Measurements from ENCODE around the gene GCSAML.

Gene GCSAML

DNA sequence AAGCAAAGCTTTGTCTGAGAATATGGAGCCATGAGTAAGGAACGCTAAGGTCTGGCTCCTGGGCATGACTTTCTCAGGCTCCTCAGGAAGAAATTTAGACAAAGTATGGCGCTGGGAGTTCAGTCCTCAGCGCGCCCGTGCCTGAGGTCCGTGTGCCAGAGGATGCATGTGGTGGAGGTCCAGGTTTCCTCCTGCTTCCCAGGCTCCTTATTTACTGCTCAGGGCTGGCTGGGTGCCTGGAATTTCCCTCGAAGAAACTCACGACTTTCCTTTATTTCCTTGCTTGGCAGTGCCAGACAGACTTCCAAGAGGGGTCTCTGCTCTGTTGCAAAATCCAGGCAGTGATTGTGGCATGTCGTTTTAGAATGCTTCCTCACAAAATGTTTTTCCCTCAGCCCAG is 13.3 kb downstream of the GCSAML start:
- DNase-seq (ENCODE audit: low read depth): no peak
- no peak overlapping the region for H3K4me3 ChIP-seq (ENCODE audit: low read length)
- TF ChIP-seq, protein P1, sequence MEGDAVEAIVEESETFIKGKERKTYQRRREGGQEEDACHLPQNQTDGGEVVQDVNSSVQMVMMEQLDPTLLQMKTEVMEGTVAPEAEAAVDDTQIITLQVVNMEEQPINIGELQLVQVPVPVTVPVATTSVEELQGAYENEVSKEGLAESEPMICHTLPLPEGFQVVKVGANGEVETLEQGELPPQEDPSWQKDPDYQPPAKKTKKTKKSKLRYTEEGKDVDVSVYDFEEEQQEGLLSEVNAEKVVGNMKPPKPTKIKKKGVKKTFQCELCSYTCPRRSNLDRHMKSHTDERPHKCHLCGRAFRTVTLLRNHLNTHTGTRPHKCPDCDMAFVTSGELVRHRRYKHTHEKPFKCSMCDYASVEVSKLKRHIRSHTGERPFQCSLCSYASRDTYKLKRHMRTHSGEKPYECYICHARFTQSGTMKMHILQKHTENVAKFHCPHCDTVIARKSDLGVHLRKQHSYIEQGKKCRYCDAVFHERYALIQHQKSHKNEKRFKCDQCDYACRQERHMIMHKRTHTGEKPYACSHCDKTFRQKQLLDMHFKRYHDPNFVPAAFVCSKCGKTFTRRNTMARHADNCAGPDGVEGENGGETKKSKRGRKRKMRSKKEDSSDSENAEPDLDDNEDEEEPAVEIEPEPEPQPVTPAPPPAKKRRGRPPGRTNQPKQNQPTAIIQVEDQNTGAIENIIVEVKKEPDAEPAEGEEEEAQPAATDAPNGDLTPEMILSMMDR (IDR thresholded peaks at IDR 0.05; ENCODE audit: insufficient read depth, low read depth, low read length, missing control alignments): no peak

DNA sequence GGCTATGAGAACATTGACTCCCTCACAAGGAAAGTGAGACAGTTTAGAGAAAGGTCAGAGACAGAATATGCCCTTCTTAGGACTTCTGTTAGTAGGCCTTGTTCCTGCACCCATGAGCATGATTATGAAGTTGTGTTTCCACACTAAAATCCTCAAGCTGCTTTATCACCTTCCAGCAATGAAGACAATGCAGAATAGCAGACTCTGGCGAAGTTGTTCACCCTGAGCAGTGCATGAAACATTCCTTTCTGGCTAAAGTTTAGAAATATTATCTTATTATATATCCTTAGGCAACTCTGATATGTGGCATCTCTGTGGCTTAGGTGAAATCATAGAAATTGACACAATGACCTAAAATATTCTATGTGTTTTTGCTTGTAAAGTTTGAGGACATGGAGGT is 25.3 kb downstream of the GCSAML start:
- DNase-seq (ENCODE audit: low read depth): no peak
- TF ChIP-seq, protein P1 (IDR thresholded peaks at IDR 0.05; ENCODE audit: insufficient read depth, low read depth, low read length, missing control alignments): no peak
- no peak overlapping the region for H3K4me3 ChIP-seq (ENCODE audit: low read length)

DNA sequence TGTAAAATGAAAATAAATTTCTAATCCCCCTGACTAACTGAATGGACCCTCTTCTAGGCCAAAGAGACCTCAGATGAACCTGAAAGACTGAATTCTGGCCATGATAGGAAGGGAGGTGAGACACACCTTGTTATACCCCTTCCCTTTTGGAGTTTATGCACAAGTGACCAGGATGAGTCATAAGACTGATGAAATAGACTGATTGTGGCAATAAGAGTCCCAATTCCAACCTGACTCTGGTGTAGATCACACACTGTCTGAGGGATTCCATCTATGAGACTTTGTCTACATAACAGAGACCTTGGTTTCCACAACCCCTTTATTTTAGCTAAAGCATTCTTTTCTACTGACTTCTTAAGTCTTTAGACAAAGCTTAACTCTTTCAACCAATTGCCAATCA is 25.7 kb downstream of the GCSAML start:
- TF ChIP-seq, protein P1 (IDR thresholded peaks at IDR 0.05; ENCODE audit: insufficient read depth, low read depth, low read length, missing control alignments): no peak
- DNase-seq (ENCODE audit: low read depth): peak; percentile 2
- H3K4me3 ChIP-seq (ENCODE audit: low read length): no peak overlapping the region

DNA sequence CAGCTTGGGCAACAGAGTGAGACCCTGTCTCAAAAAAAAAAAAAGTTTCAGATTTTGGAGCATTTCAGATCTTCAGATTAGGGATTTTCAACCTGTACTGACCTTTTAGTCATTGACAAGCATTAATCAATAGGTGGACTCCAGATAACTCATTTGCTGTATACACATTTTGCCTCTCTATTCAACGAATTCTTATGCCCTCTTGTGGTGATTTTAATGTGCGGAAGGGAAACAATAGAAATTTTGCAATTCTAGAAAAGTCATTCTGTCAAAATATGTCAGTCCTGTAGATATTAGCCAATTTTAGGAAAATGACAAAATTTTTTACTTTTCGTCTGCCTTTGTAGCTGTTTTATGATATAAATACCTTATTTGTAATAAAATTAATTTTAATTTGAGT is 27.6 kb downstream of the GCSAML start:
- peak; percentile 5 for DNase-seq (ENCODE audit: low read depth)
- TF ChIP-seq, protein P1 (IDR thresholded peaks at IDR 0.05; ENCODE audit: insufficient read depth, low read depth, low read length, missing control alignments): peak; percentile 12
- no peak overlapping the region for H3K4me3 ChIP-seq (ENCODE audit: low read length)

DNA sequence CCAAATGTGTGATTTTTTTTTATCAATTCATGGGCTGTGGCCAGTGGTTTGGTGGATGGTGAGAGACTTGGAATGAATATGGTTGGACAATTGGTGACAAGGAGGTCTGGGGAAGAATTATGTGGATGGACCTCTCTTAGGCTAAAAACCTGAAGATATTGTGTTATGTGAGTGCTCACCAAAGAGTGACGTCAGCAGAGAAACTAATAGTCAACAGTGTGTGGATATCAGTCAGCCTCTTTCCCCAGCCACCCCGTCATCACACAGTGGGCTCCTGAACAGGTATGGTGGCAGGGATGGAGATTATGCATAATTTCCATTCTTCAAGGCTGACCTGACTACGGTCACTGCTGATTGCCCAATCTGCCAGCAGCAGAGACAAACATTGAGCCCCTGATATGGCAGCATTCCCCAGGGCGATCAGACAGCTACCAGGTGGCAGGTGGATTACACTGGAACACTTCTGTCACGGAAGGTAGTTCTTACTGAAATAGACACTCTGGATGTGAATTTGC is 30.1 kb downstream of the GCSAML start:
- DNase-seq (ENCODE audit: low read depth): no peak

DNA sequence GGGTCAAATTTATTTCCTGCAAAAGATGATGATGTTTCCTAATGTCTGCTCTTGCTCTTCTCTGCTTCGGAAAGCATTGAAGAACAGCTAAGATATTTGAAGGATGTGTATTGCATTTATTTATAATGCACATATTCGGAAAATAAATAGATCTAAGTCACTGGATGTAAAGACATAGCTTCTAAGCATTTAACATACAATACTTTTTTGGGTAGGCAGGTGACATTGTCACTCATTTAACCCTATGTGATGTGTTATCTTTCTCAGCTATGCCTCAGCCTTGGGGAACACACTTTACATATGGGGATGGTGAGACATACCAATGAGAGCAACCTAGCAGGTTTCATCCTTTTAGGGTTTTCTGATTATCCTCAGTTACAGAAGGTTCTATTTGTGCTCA is 39.1 kb downstream of the GCSAML start, which contains the start of gene OR2G2:
Gene OR2G2 (plus strand): TSS at position 301 of the 400 bp plus-strand sequence. CDS start 0 bp downstream, at position 301.
- no peak within 1 kb of the TSS for H3K4me3 ChIP-seq (ENCODE audit: low read length)
- TF ChIP-seq, protein P1 (IDR thresholded peaks at IDR 0.05; ENCODE audit: insufficient read depth, low read depth, low read length, missing control alignments): no peak

More for the DNA sequence above, 30.1 kb downstream of the GCSAML start:
- TF ChIP-seq, protein P1 (IDR thresholded peaks at IDR 0.05; ENCODE audit: insufficient read depth, low read depth, low read length, missing control alignments): no peak
- no peak overlapping the region for H3K4me3 ChIP-seq (ENCODE audit: low read length)

DNA sequence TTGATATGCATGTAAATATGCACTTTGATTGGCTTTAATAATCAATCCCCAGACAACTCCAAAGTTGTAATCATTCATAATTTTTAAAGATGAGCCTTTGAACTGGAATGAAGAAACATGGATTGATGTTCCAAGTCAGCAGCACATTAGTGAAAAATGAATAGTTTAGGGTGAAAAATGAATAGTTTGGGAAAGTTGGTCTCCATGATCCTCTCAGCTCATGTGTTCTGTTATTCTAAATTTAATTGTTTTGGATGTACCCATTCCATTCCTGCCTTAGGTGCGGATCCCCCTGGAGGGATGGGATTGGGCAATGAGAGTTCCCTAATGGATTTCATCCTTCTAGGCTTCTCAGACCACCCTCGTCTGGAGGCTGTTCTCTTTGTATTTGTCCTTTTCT is 56.4 kb downstream of the GCSAML start, which contains the start of gene OR2G3:
Gene OR2G3 (plus strand): TSS at position 301 of the 400 bp plus-strand sequence. CDS start 0 bp downstream, at position 301.
- TF ChIP-seq, protein P1 (IDR thresholded peaks at IDR 0.05; ENCODE audit: insufficient read depth, low read depth, low read length, missing control alignments): no peak
- no peak within 1 kb of the TSS for H3K4me3 ChIP-seq (ENCODE audit: low read length)
- no peak for DNase-seq (ENCODE audit: low read depth)

More for the DNA sequence above, 39.1 kb downstream of the GCSAML start, which contains the start of gene OR2G2:
- DNase-seq (ENCODE audit: low read depth): no peak

Data from epithelial cell of esophagus (primary cell).